ENCODE results near the gene KIF2C.
"Not testable (repeated sequence)": the region's sequence is repeated elsewhere in the genome, so short reads cannot be mapped to it uniquely, and the experiment has no call there.

KIF2C gene

GRCh38 chr1:44720281-44720680 is 19.4 kb upstream of the KIF2C start:
- no peak for DNase-seq

GRCh38 chr1:44721485-44722361 is 17.9 kb upstream of the KIF2C start:
- peak; percentile 58 for DNase-seq

GRCh38 chr1:44723064-44723463 is 16.6 kb upstream of the KIF2C start:
- no peak for DNase-seq

GRCh38 chr1:44723496-44724295 is 15.9 kb upstream of the KIF2C start:
- DNase-seq = no peak

GRCh38 chr1:44724296-44724954 is 15.2 kb upstream of the KIF2C start:
- DNase-seq = no peak

GRCh38 chr1:44724955-44725698 is 14.5 kb upstream of the KIF2C start:
- no peak for DNase-seq

- DNase-seq = peak; percentile 94
Measured at GRCh38 chr1:44730741-44731512, 8.7 kb upstream of the KIF2C start, which contains the start of gene RNU5D-1. Gene RNU5D-1, minus strand, starts transcription at chr1:44731170.

GRCh38 chr1:44733365-44733764 is 6.3 kb upstream of the KIF2C start:
- DNase-seq = no peak

- no peak for DNase-seq
Measured at GRCh38 chr1:44733784-44734183, 5.9 kb upstream of the KIF2C start.

- no peak for DNase-seq
Measured at GRCh38 chr1:44735992-44736391, 3.6 kb upstream of the KIF2C start.

- DNase-seq = not testable (repeated sequence)
Measured at GRCh38 chr1:44738953-44739306, 707 bp upstream of the KIF2C start.

- DNase-seq = no peak
Measured at GRCh38 chr1:44740179-44740617, 561 bp downstream of the KIF2C start.

GRCh38 chr1:44743211-44743610 is 3.6 kb downstream of the KIF2C start:
- no peak for DNase-seq

- DNase-seq = no peak
Measured at GRCh38 chr1:44747878-44748277, 8.2 kb downstream of the KIF2C start.

GRCh38 chr1:44757420-44757819 is 17.8 kb downstream of the KIF2C start:
- DNase-seq = no peak

- no peak for DNase-seq
Measured at GRCh38 chr1:44759077-44759476, 19.4 kb downstream of the KIF2C start.

GRCh38 chr1:44760876-44761275 is 21.2 kb downstream of the KIF2C start:
- DNase-seq = no peak

GRCh38 chr1:44766421-44766820 is 26.8 kb downstream of the KIF2C start:
- not testable (repeated sequence) for DNase-seq

- peak; percentile 95 for DNase-seq
Measured at GRCh38 chr1:44775078-44775929, 35.7 kb downstream of the KIF2C start, which contains the start of gene RPS8. Gene RPS8, plus strand, starts transcription at chr1:44775540. Its CDS starts 57 bp downstream, at chr1:44775597.

GRCh38 chr1:44775930-44776729 is 36.5 kb downstream of the KIF2C start:
- DNase-seq = no peak

All from NCI-H345 (cell line).